Colonic mucosa (tissue), 4 donors: ENCODE measurements around the gene CREG2. TPM values are rescaled to one million over a fixed set of nuclear protein-coding genes. Genes with fewer than 3 reads are reported as not detected.

Experiments
- DNase-seq: peaks from one replicate; pipeline ENCODE4 v3.0.0-alpha.2; 2020
- H3K27ac ChIP-seq: fragments of 200-600 bp; one replicate; pipeline ENCODE4 v1.8.0; 2021
- H3K27me3 ChIP-seq: fragments of 200-600 bp; one replicate; pipeline ENCODE4 v1.8.0; 2021
- H3K36me3 ChIP-seq: fragments of 200-600 bp; one replicate; pipeline ENCODE4 v1.8.0; 2021
- H3K4me1 ChIP-seq: fragments of 200-600 bp; one replicate; pipeline ENCODE4 v1.8.0; 2021; ENCODE audit warnings: mild to moderate bottlenecking
- H3K4me3 ChIP-seq: fragments of 200-600 bp; one replicate; pipeline ENCODE4 v1.8.0; 2021
- H3K9ac ChIP-seq, 2 donors: one replicate each; pipeline ENCODE4 v1.7.0; 2013; ENCODE audit warnings: control low read depth in 2 of 2, low read depth in 2 of 2, low read length in 2 of 2
- H3K9me3 ChIP-seq: fragments of 200-600 bp; one replicate; pipeline ENCODE4 v1.8.0; 2021
- intact Hi-C: fragments of 100-400 bp; cut with DNase I; formaldehyde crosslinking; loops from one replicate; pipeline ENCODE4 v1.14.1; 2022
- total RNA-seq, 2 donors: library from RNA; stranded (reverse); fragmentation: NEBNext Ultra II Directional in 1 of 2; extraction: Animal tissue kit (Norgen Biotek cat#: 25700) in 1 of 2; gene quantifications; one replicate each; pipeline ENCODE4 v1.2.1, GENCODE V29; 2021
- TF ChIP-seq, protein P1 (sequence below): fragments of 200-600 bp; IDR thresholded peaks from one replicate; pipeline ENCODE4 v1.8.0; 2022; ENCODE audit warnings: antibody characterized with exemption, mild to moderate bottlenecking
- donor health status: healthy.
- donor health status: DM: no; HTN: no; CAD: no.
- donor health status: DM: no; HTN: no; CAD: no.

CREG2 gene
- total RNA-seq, 2 donors from 2014 or later, result 0.56 TPM; not detected in 1

- no peaks in the 10 kb centered on the region for H3K4me1 ChIP-seq
- TF ChIP-seq, protein P1, sequence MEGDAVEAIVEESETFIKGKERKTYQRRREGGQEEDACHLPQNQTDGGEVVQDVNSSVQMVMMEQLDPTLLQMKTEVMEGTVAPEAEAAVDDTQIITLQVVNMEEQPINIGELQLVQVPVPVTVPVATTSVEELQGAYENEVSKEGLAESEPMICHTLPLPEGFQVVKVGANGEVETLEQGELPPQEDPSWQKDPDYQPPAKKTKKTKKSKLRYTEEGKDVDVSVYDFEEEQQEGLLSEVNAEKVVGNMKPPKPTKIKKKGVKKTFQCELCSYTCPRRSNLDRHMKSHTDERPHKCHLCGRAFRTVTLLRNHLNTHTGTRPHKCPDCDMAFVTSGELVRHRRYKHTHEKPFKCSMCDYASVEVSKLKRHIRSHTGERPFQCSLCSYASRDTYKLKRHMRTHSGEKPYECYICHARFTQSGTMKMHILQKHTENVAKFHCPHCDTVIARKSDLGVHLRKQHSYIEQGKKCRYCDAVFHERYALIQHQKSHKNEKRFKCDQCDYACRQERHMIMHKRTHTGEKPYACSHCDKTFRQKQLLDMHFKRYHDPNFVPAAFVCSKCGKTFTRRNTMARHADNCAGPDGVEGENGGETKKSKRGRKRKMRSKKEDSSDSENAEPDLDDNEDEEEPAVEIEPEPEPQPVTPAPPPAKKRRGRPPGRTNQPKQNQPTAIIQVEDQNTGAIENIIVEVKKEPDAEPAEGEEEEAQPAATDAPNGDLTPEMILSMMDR, result no peak
- no peak overlapping the region for H3K4me3 ChIP-seq
- no peaks in the 10 kb centered on the region for H3K9me3 ChIP-seq
- intact Hi-C loops, result no loop called here
- no peaks in the 10 kb centered on the region for H3K27me3 ChIP-seq
- no peak overlapping the region for H3K27ac ChIP-seq
- DNase-seq, result no peak
- H3K9ac ChIP-seq, result no peak overlapping the region
- no peaks in the 10 kb centered on the region for H3K36me3 ChIP-seq
These were observed 24.5 kb downstream of the CREG2 start for GRCh38 chr2:101362777-101363176.

DNA sequence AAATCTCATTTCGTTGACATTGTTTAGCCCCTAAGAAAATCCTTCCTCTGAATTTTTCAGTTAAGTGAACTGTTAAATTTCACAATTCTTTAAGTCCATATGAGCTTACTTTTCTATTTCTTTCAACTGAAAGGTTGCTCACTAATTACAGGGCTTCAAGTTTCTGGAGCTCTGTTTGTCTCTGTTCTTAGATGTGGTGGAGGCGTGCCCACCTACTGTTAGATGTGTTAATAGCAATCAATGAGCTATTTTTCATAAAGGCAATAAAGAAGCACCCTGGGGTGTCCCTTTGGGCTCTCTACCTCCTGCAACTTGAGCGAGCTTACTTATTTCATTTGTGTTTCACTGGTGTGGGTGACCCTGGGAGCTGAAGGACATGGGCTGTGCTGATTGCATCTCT, 25.0 kb downstream of the CREG2 start:
- intact Hi-C loops, result no loop called here
- Histone ChIP-seq H3K27ac (no peak overlapping the region), H3K9ac (no peak overlapping the region), H3K9me3 (no peaks in the 10 kb centered on the region), H3K27me3 (no peaks in the 10 kb centered on the region), H3K4me3 (no peak overlapping the region), H3K4me1 (no peaks in the 10 kb centered on the region), H3K36me3 (no peaks in the 10 kb centered on the region)
- no peak for DNase-seq
- TF ChIP-seq, protein P1, result no peak

DNA sequence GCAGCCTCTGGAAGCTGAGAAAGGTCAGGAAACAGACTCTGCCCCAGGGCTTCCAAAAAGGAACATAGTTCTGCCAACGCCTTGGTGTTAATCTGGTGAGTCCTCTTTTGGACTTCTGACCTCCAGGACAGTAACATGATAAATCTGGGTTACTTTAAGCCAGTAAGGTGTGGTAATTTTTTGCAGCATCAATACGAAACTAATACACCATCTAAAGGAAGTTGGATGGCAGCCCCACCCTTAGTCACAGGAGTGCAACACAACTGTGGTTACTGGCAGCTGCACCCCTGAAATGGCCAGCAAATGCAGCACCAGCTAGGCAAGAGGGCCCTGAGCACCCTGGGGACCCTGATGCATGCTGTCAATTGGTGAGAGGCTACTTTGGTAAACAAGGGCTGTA, 25.8 kb downstream of the CREG2 start:
- Histone ChIP-seq H3K9me3 (no peaks in the 10 kb centered on the region), H3K4me3 (no peak overlapping the region), H3K36me3 (no peaks in the 10 kb centered on the region), H3K27ac (no peak overlapping the region), H3K9ac (no peak overlapping the region), H3K4me1 (no peaks in the 10 kb centered on the region), H3K27me3 (no peaks in the 10 kb centered on the region)
- DNase-seq, result no peak
- TF ChIP-seq, protein P1, result no peak
- intact Hi-C loops, result no loop called here

- intact Hi-C loops, result no loop called here
- DNase-seq, result no peak
- Histone ChIP-seq H3K27me3 (no peaks in the 10 kb centered on the region), H3K9ac (no peak overlapping the region), H3K27ac (no peak overlapping the region), H3K4me3 (no peak overlapping the region), H3K4me1 (no peaks in the 10 kb centered on the region), H3K9me3 (no peaks in the 10 kb centered on the region), H3K36me3 (no peaks in the 10 kb centered on the region)
- TF ChIP-seq, protein P1, result no peak
These were observed 26.2 kb downstream of the CREG2 start for GRCh38 chr2:101361121-101361520.

- Histone ChIP-seq H3K27me3 (no peaks in the 10 kb centered on the region), H3K4me1 (no peaks in the 10 kb centered on the region), H3K36me3 (no peaks in the 10 kb centered on the region), H3K9me3 (no peaks in the 10 kb centered on the region), H3K9ac (no peak overlapping the region), H3K4me3 (no peak overlapping the region), H3K27ac (no peak overlapping the region)
- TF ChIP-seq, protein P1, result no peak
- DNase-seq, result no peak
- intact Hi-C loops, result no loop called here
These were observed 27.1 kb downstream of the CREG2 start for GRCh38 chr2:101360232-101360631.

DNA sequence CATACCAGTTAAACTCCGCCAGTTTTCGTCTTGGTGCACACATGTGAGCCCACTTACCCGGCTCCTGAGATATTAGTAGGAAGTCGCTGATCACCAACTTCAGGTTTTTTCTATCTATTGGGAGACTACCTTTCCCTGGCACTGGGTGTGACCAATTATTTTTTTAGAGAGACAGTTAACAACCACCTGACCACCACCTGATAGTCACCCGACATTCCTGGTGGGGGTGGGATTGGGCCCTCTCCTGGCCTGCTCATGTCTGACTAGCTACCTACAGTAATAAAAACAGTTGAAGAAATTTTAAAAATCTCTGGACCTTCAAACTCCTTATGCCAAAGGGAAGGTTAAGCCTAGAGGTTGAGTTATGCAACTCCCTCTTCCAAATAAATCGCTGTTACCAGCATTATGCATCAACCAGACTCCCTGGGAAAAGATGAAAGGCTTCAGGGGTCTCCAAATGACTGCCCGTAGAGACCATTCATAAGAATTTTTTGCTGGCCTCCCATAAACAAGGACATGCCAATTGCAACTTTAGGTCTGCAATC, 27.8 kb downstream of the CREG2 start:
- H3K27ac ChIP-seq, result no peak overlapping the region
- H3K36me3 ChIP-seq, result no peaks in the 10 kb centered on the region
- H3K9me3 ChIP-seq, result no peaks in the 10 kb centered on the region
- TF ChIP-seq, protein P1, result no peak
- H3K4me1 ChIP-seq, result no peaks in the 10 kb centered on the region
- H3K4me3 ChIP-seq, result no peak overlapping the region
- no peak for DNase-seq
- no peak overlapping the region for H3K9ac ChIP-seq
- H3K27me3 ChIP-seq, result no peaks in the 10 kb centered on the region
- intact Hi-C loops, result no loop called here
